ENCODE measurements around the gene PIP.
"Not testable (repeated sequence)": the region's sequence is repeated elsewhere in the genome, so short reads cannot be mapped to it uniquely, and the experiment has no call there.

Gene PIP

GRCh38 chr7:143180771-143181170, 48.9 kb downstream of the PIP start:
- not testable (repeated sequence) for DNase-seq

- DNase-seq: no peak
Measured at GRCh38 chr7:143181349-143181748, 49.5 kb downstream of the PIP start.

DNA sequence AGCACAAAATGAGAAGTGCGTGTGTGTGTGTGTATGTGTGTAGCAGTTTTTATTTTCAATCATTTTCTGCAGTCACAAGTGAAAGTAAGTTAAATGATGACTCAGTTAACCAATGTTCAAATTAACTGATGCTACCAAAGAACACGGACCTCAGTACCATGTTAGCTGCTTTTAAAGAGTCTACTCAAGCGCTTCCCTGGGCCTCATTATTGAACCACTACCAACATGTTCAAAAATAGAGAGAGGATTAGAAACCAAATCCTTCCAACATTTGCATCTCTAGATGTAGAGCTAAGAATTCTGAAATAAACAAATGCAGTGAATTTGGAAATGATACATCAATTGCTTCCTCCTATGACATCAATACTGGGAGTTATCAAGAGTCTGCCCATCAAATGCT, 51.1 kb downstream of the PIP start, which contains the start of gene TAS2R39:
Gene TAS2R39, plus strand, starts transcription at position 396 of the 400 bp plus-strand sequence. Its CDS starts 0 bp downstream, at position 396.
- no peak for DNase-seq

- no peak for DNase-seq
Measured at GRCh38 chr7:143185551-143185950, 53.7 kb downstream of the PIP start.

DNA sequence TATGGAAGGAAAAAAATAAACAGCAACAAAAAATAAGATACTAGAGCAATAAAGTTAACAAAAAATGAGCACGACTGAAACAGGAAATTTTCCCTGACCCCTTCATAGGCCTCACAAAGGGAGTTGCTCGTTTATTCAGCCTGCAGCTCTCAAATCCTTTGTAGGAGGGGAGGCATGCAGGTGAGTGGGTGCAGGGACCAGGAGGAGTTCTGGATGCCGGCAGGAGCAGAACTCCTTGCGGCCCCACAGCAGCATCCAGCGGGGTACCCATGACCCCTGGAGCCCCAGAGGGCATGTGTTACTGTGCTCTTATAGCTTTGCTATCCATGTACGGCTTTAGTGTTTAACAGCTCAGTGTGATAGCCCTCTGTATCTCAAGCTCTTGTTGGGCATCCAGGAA, 57.1 kb downstream of the PIP start:
- DNase-seq: no peak

All from activated T-cell treated with anti-CD3 and anti-CD28 coated beads for 4 hours (primary cell).